ENCODE data around the gene DNM1. TPM values are rescaled to one million over a fixed set of nuclear protein-coding genes. Genes with fewer than 3 reads are reported as not detected.
A peak's percentile ranks its signal among the peaks of the same experiment; 100 is the strongest.

Gene DNM1
- total RNA-seq, 4 donors from 2014 or later: 4.7 to 9.2 (median 5.4) TPM

- H3K9me3 ChIP-seq: no peaks in the 10 kb centered on the region
- TF ChIP-seq POLR2A (IDR thresholded peaks at IDR 0.05) (no peak), CTCF (IDR thresholded peaks at IDR 0.05) (no peak)
- no peak overlapping the region for H3K4me3 ChIP-seq (replicated peaks in 1 of 3)
- H3K36me3 ChIP-seq: peaks cover 4 to 5% of the 10 kb centered on the region in 2 donors
- H3K4me1 ChIP-seq: peaks cover 10 to 16% of the 10 kb centered on the region in 2 donors
- no peak overlapping the region for H3K27ac ChIP-seq
- H3K27me3 ChIP-seq: no peaks in the 10 kb centered on the region
- intact Hi-C loops (cut with DNase I): no loop called here
- DNase-seq: no peak
- 77 to 90% methylated on average over 2 of the region's 2 CpGs for WGBS, 2 donors
Measured at GRCh38 chr9:128190013-128190412, 13.2 kb upstream of the DNM1 start.

GRCh38 chr9:128190516-128191405 is 12.4 kb upstream of the DNM1 start:
- TF ChIP-seq CTCF (IDR thresholded peaks at IDR 0.05) (no peak), POLR2A (IDR thresholded peaks at IDR 0.05) (no peak)
- DNase-seq: no peak
- H3K36me3 ChIP-seq: no peaks in the 10 kb centered on the region
- no peaks in the 10 kb centered on the region for H3K27me3 ChIP-seq
- WGBS, 2 donors: 19 to 20% methylated on average over 29 to 31 of the region's 32 CpGs
- H3K4me1 ChIP-seq: peaks cover 10 to 16% of the 10 kb centered on the region in 2 donors
- intact Hi-C loops (cut with DNase I): no loop called here
- peak overlapping the region; percentile 82 to 94 (median 89) for H3K4me3 ChIP-seq (replicated peaks in 1 of 3)
- H3K9me3 ChIP-seq: no peaks in the 10 kb centered on the region
- peak overlapping the region; percentile 66 to 75 (median 74) for H3K27ac ChIP-seq

GRCh38 chr9:128191406-128192046 is 11.7 kb upstream of the DNM1 start, which contains the start of gene CIZ1:
Gene CIZ1, minus strand, starts transcription at chr9:128191572. Its CDS starts 715 bp downstream, at chr9:128190857.
- Histone ChIP-seq H3K4me3 (replicated peaks in 1 of 3) (peak within 1 kb of the TSS; percentile 82 to 94 (median 89)), H3K36me3 (no peaks in the 10 kb centered on the region), H3K4me1 (peaks cover 10 to 16% of the 10 kb centered on the region in 2 donors), H3K9me3 (no peaks in the 10 kb centered on the region), H3K27me3 (no peaks in the 10 kb centered on the region), H3K27ac (peak within 1 kb of the TSS; percentile 66 to 75 (median 74))
- 0% methylated on average over 4 to 18 of the region's 71 CpGs for WGBS, 2 donors
- intact Hi-C loops (cut with DNase I): no loop called here
- peak; percentile 77 to 78 for DNase-seq
- TF ChIP-seq CTCF (IDR thresholded peaks at IDR 0.05) (peak; percentile 16 to 92 (median 66)), POLR2A (IDR thresholded peaks at IDR 0.05) (peak in 1 of 2 donors; percentile 60)

GRCh38 chr9:128192601-128193371 is 10.4 kb upstream of the DNM1 start:
- Histone ChIP-seq H3K4me3 (replicated peaks in 1 of 3) (peak overlapping the region in 2 of 3 donors; percentile 15 to 82), H3K27me3 (no peaks in the 10 kb centered on the region), H3K4me1 (peaks cover 10 to 16% of the 10 kb centered on the region in 2 donors), H3K27ac (peak overlapping the region; percentile 66 to 75 (median 74)), H3K36me3 (no peaks in the 10 kb centered on the region), H3K9me3 (no peaks in the 10 kb centered on the region)
- intact Hi-C loops (cut with DNase I): no loop called here
- 16 to 33% methylated on average over 29 to 34 of the region's 56 CpGs for WGBS, 2 donors
- TF ChIP-seq CTCF (IDR thresholded peaks at IDR 0.05) (peak in 2 of 6 experiments; percentile 32 to 64), POLR2A (IDR thresholded peaks at IDR 0.05) (peak in 1 of 2 donors; percentile 73)
- DNase-seq: peak; percentile 90 to 91

Data from thyroid gland (tissue), 4 donors.